Endodermal cell (in vitro differentiated cells): Measurements from ENCODE around the gene APOC3. TPM values are rescaled to one million over a fixed set of nuclear protein-coding genes. Genes with fewer than 3 reads are reported as not detected.
A peak's percentile ranks its signal among the peaks of the same experiment; 100 is the strongest.

Source experiments
- DNase-seq: peaks from one replicate; pipeline ENCODE4 v3.0.0-alpha.2; 2017
- H3K27ac ChIP-seq: 2 replicates; pipeline ENCODE4 v1.5.1; 2013; ENCODE audit warnings: mild to moderate bottlenecking, low read depth, low read length, moderate library complexity
- H3K27me3 ChIP-seq: 2 replicates; pipeline ENCODE4 v1.6.1; 2013; ENCODE audit warnings: mild to moderate bottlenecking, low read length, moderate library complexity; ENCODE audit not compliant: insufficient read depth, control insufficient read depth, poor library complexity, severe bottlenecking
- H3K36me3 ChIP-seq: 2 replicates; pipeline ENCODE4 v1.7.0; 2013; ENCODE audit warnings: mild to moderate bottlenecking, low read length, moderate library complexity; ENCODE audit not compliant: control insufficient read depth, insufficient read depth
- H3K4me1 ChIP-seq: one replicate; pipeline ENCODE4 v1.7.0; 2013; ENCODE audit warnings: low read length; ENCODE audit not compliant: control insufficient read depth, insufficient read depth
- H3K4me3 ChIP-seq: 2 replicates; pipeline ENCODE4 v1.5.1; 2013; ENCODE audit warnings: mild to moderate bottlenecking, low read length, moderate library complexity
- H3K9ac ChIP-seq: 2 replicates; pipeline ENCODE4 v1.6.1; 2013; ENCODE audit warnings: mild to moderate bottlenecking, low read length, moderate library complexity; ENCODE audit not compliant: poor library complexity, severe bottlenecking; ENCODE audit errors: extremely low read depth
- H3K9me3 ChIP-seq: 2 replicates; pipeline ENCODE4 v1.6.1; 2013; ENCODE audit warnings: mild to moderate bottlenecking, low read length, moderate library complexity; ENCODE audit not compliant: control insufficient read depth
- H3K27ac Mint-ChIP-seq: 2 replicates; pipeline ENCODE4 v1.8.0; 2020; ENCODE audit warnings: mixed read lengths
- H3K27me3 Mint-ChIP-seq: 2 replicates; pipeline ENCODE4 v1.8.0; 2021; ENCODE audit warnings: mild to moderate bottlenecking, mixed read lengths; ENCODE audit not compliant: insufficient read depth
- H3K36me3 Mint-ChIP-seq: 2 replicates; pipeline ENCODE4 v1.8.0; 2020; ENCODE audit warnings: low read depth, mixed read lengths
- H3K4me1 Mint-ChIP-seq: 2 replicates; pipeline ENCODE4 v1.8.0; 2020; ENCODE audit warnings: mixed read lengths
- H3K4me3 Mint-ChIP-seq: 2 replicates; pipeline ENCODE4 v1.8.0; 2020; ENCODE audit warnings: mild to moderate bottlenecking, moderate library complexity, mixed read lengths
- H3K9me3 Mint-ChIP-seq: 2 replicates; pipeline ENCODE4 v1.8.0; 2020; ENCODE audit warnings: mild to moderate bottlenecking, mixed read lengths
- WGBS, 2 experiments: methylation state at CpG; one replicate each; pipeline versions ENCODE4 v1.1.5 to v1.1.7; 2013; ENCODE audit warnings: missing lambda C conversion rate in 2 of 2, mixed read lengths in 1 of 2; ENCODE audit not compliant: insufficient coverage in 1 of 2, insufficient read length in 1 of 2; 5-methylcytosine and 5-hydroxymethylcytosine counted together
- total RNA-seq, 2 donors: library from RNA; stranded (reverse); fragmentation: NEBNext Ultra II Directional in 1 of 2; extraction: Animal tissue kit (Norgen Biotek cat#: 25700) in 1 of 2; gene quantifications; 2 replicates in 1 of 2; 3 replicates in 1 of 2; pipeline ENCODE4 v1.2.1, GENCODE V29; 2021
- TF ChIP-seq, protein P1 (sequence below): fragments of 200-600 bp; sonication (generic); conservative IDR thresholded peaks from 2 replicates; pipeline ENCODE4 v1.5.0; 2021; ENCODE audit warnings: antibody characterized with exemption, mild to moderate bottlenecking

Gene APOC3
- total RNA-seq, 2 donors from 2014 or later, result not detected

DNA sequence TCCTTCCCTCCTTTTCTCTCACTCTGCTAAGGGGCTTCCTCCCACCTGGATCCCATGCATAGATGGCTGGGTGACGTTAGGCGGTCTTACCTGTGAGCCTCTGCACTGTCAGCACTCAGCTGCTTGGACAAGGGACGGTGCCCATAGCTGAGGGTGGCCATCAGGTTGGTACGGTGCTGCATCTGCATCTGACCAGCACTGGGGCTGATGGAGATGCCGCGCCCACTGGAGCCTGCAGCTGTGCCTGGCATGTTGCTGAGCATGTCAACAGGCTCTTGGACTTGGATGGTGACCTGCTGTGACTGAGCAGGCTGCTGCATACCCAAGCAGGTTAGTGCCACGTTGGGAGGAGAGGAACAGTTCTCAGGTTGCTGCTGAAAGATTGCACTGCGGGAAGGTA is 29.5 kb downstream of the APOC3 start:
- no peaks in the 10 kb centered on the region for H3K27me3 ChIP-seq
- Mint-ChIP-seq H3K4me1 (peaks cover 6% of the 10 kb centered on the region), H3K9me3 (no peaks in the 10 kb centered on the region), H3K27me3 (no peaks in the 10 kb centered on the region), H3K4me3 (no peak overlapping the region), H3K36me3 (peaks cover 75% of the 10 kb centered on the region), H3K27ac (peak overlapping the region; percentile 36)
- no peak for DNase-seq
- WGBS, 2 experiments, result 93 to 96% methylated on average over 4 to 8 of the region's 8 CpGs
- H3K27ac ChIP-seq, result no peak overlapping the region
- no peak overlapping the region for H3K9ac ChIP-seq
- peaks cover 80% of the 10 kb centered on the region for H3K36me3 ChIP-seq
- H3K4me3 ChIP-seq, result no peak overlapping the region
- peaks cover 4% of the 10 kb centered on the region for H3K4me1 ChIP-seq
- TF ChIP-seq, protein P1, sequence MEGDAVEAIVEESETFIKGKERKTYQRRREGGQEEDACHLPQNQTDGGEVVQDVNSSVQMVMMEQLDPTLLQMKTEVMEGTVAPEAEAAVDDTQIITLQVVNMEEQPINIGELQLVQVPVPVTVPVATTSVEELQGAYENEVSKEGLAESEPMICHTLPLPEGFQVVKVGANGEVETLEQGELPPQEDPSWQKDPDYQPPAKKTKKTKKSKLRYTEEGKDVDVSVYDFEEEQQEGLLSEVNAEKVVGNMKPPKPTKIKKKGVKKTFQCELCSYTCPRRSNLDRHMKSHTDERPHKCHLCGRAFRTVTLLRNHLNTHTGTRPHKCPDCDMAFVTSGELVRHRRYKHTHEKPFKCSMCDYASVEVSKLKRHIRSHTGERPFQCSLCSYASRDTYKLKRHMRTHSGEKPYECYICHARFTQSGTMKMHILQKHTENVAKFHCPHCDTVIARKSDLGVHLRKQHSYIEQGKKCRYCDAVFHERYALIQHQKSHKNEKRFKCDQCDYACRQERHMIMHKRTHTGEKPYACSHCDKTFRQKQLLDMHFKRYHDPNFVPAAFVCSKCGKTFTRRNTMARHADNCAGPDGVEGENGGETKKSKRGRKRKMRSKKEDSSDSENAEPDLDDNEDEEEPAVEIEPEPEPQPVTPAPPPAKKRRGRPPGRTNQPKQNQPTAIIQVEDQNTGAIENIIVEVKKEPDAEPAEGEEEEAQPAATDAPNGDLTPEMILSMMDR, result no peak
- peaks cover 3% of the 10 kb centered on the region for H3K9me3 ChIP-seq

DNA sequence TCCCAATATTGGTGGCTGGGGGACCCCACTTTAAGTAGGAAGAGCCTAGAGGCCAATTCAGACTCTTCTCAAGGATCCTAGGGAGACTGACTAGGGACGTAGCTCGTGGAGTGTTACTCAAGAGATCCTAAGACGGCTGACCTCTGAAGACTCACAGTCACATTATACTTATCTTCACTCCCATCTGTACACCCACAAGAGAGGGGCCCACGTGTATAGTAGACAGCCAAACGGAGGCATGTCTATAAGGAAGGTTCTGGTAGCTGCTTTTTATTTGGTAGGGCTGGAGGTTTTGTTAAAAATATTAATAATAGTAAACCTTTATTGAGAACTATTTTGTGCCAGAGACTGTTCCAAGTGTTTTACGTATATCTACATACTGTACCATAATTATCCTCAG is 30.6 kb downstream of the APOC3 start:
- WGBS, 2 experiments, result 97% methylated on average over 6 of the region's 6 CpGs; no CpG with 5 or more reads in 1 of the 2 experiments
- peaks cover 71% of the 10 kb centered on the region for H3K36me3 Mint-ChIP-seq
- no peak overlapping the region for H3K27ac ChIP-seq
- H3K27me3 ChIP-seq, result no peaks in the 10 kb centered on the region
- H3K9me3 Mint-ChIP-seq, result no peaks in the 10 kb centered on the region
- H3K36me3 ChIP-seq, result peaks cover 81% of the 10 kb centered on the region
- peaks cover 4% of the 10 kb centered on the region for H3K4me1 ChIP-seq
- TF ChIP-seq, protein P1, result no peak
- H3K9me3 ChIP-seq, result no peaks in the 10 kb centered on the region
- H3K4me1 Mint-ChIP-seq, result peaks cover 6% of the 10 kb centered on the region
- no peak overlapping the region for H3K9ac ChIP-seq
- no peak overlapping the region for H3K27ac Mint-ChIP-seq
- no peak for DNase-seq
- no peak overlapping the region for H3K4me3 Mint-ChIP-seq
- H3K27me3 Mint-ChIP-seq, result no peaks in the 10 kb centered on the region
- H3K4me3 ChIP-seq, result no peak overlapping the region

DNA sequence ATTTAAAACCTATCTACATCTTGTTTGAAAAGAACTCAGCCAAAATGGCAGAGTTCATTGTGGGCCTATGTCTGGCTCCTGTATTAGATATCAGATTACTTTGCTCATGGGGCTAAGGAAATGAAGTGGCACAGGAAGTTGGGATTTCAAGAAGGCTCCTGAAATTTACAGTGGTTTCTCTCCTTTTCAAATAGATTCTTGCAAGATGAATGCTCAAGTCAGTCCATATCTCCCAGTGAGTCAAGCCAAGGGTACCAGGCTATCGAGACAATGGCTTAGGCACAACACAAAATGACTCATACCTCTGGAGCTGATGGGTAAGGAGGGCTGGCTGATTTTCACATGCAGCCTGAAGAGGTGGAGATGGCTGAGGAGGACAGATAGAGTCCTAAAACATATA is 31.8 kb downstream of the APOC3 start:
- Histone ChIP-seq H3K4me1 (peaks cover 4% of the 10 kb centered on the region), H3K36me3 (peaks cover 85% of the 10 kb centered on the region), H3K9me3 (no peaks in the 10 kb centered on the region), H3K4me3 (no peak overlapping the region), H3K9ac (no peak overlapping the region), H3K27ac (no peak overlapping the region), H3K27me3 (no peaks in the 10 kb centered on the region)
- Mint-ChIP-seq H3K27me3 (no peaks in the 10 kb centered on the region), H3K9me3 (no peaks in the 10 kb centered on the region), H3K4me1 (peaks cover 6% of the 10 kb centered on the region), H3K36me3 (peaks cover 66% of the 10 kb centered on the region), H3K4me3 (no peak overlapping the region), H3K27ac (no peak overlapping the region)
- WGBS, 2 experiments, result 96% methylated on average over 1 of the region's 1 CpG; no CpG with 5 or more reads in 1 of the 2 experiments
- TF ChIP-seq, protein P1, result no peak
- DNase-seq, result no peak
